ENCODE results near the gene KRTAP2-2. TPM values are rescaled to one million over a fixed set of nuclear protein-coding genes. Genes with fewer than 3 reads are reported as not detected.
"Not testable (repeated sequence)": the region's sequence is repeated elsewhere in the genome, so short reads cannot be mapped to it uniquely, and the experiment has no call there.

KRTAP2-2 gene
- total RNA-seq, 2 donors from 2014 or later = not detected

- Histone ChIP-seq H3K27me3 (no peaks in the 10 kb centered on the region), H3K9ac (ENCODE audit: low read depth in 2 of 2, low read length in 2 of 2) (no peak within 1 kb of the TSS), H3K36me3 (no peaks in the 10 kb centered on the region), H3K27ac (no peak within 1 kb of the TSS), H3K9me3 (no peaks in the 10 kb centered on the region), H3K4me3 (no peak within 1 kb of the TSS), H3K4me1 (no peaks in the 10 kb centered on the region)
- no peak for TF ChIP-seq CTCF (IDR thresholded peaks at IDR 0.05)
- no peak for DNase-seq
- intact Hi-C loops (cut with DNase I) = no loop called here
Measured at GRCh38 chr17:41098042-41098441, 43.0 kb upstream of the KRTAP2-2 start, which contains the start of gene KRTAP4-8. Gene KRTAP4-8 (minus strand): TSS chr17:41098142. CDS start chr17:41098084, 58 bp downstream.

- Histone ChIP-seq H3K27me3 (no peaks in the 10 kb centered on the region), H3K9ac (ENCODE audit: low read depth in 2 of 2, low read length in 2 of 2) (no peak overlapping the region), H3K4me1 (no peaks in the 10 kb centered on the region), H3K9me3 (no peaks in the 10 kb centered on the region), H3K36me3 (no peaks in the 10 kb centered on the region), H3K4me3 (no peak overlapping the region), H3K27ac (no peak overlapping the region)
- intact Hi-C loops (cut with DNase I) = no loop called here
- no peak for TF ChIP-seq CTCF (IDR thresholded peaks at IDR 0.05)
- DNase-seq = no peak
Measured at GRCh38 chr17:41096055-41096454, 41.0 kb upstream of the KRTAP2-2 start.

- H3K27ac ChIP-seq; H3K4me1 ChIP-seq; H3K9me3 ChIP-seq; H3K27me3 ChIP-seq; DNase-seq; H3K4me3 ChIP-seq; H3K9ac ChIP-seq (ENCODE audit: low read depth in 2 of 2, low read length in 2 of 2); H3K36me3 ChIP-seq; intact Hi-C loops (cut with DNase I): not testable (repeated sequence)
Measured at GRCh38 chr17:41088760-41089352, 33.8 kb upstream of the KRTAP2-2 start.

- H3K9ac ChIP-seq (ENCODE audit: low read depth in 2 of 2, low read length in 2 of 2); H3K4me3 ChIP-seq; intact Hi-C loops (cut with DNase I); H3K4me1 ChIP-seq; DNase-seq; H3K36me3 ChIP-seq; H3K27ac ChIP-seq; H3K27me3 ChIP-seq; H3K9me3 ChIP-seq: not testable (repeated sequence)
Measured at GRCh38 chr17:41084100-41084856, 29.2 kb upstream of the KRTAP2-2 start, which contains the start of gene KRTAP4-7. Gene KRTAP4-7 (plus strand): TSS chr17:41084150. CDS start chr17:41084207, 57 bp downstream.

- H3K27me3 ChIP-seq; H3K4me3 ChIP-seq; H3K4me1 ChIP-seq; intact Hi-C loops (cut with DNase I); H3K9me3 ChIP-seq; DNase-seq; H3K9ac ChIP-seq (ENCODE audit: low read depth in 2 of 2, low read length in 2 of 2); H3K27ac ChIP-seq; H3K36me3 ChIP-seq: not testable (repeated sequence)
Measured at GRCh38 chr17:41083427-41083826, 28.4 kb upstream of the KRTAP2-2 start.

GRCh38 chr17:41082626-41083025 lies 27.6 kb upstream of the KRTAP2-2 start:
- Histone ChIP-seq H3K9ac (ENCODE audit: low read depth in 2 of 2, low read length in 2 of 2) (no peak overlapping the region), H3K4me3 (no peak overlapping the region), H3K27ac (no peak overlapping the region), H3K36me3 (no peaks in the 10 kb centered on the region), H3K9me3 (no peaks in the 10 kb centered on the region), H3K27me3 (no peaks in the 10 kb centered on the region), H3K4me1 (no peaks in the 10 kb centered on the region)
- intact Hi-C loops (cut with DNase I) = no loop called here
- no peak for DNase-seq
- no peak for TF ChIP-seq CTCF (IDR thresholded peaks at IDR 0.05)

- Histone ChIP-seq H3K9ac (ENCODE audit: low read depth in 2 of 2, low read length in 2 of 2) (no peak overlapping the region), H3K9me3 (no peaks in the 10 kb centered on the region), H3K36me3 (no peaks in the 10 kb centered on the region), H3K27ac (no peak overlapping the region), H3K27me3 (no peaks in the 10 kb centered on the region), H3K4me1 (no peaks in the 10 kb centered on the region), H3K4me3 (no peak overlapping the region)
- DNase-seq = no peak
- intact Hi-C loops (cut with DNase I) = no loop called here
- no peak for TF ChIP-seq CTCF (IDR thresholded peaks at IDR 0.05)
Measured at GRCh38 chr17:41076788-41077187, 21.8 kb upstream of the KRTAP2-2 start.

All from colonic mucosa (tissue), 4 donors.